GM21723 (cell line): Measurements from ENCODE around the gene ABHD14A.

Experiments used
- ATAC-seq: cut with Tn5 transposase; IDR thresholded peaks from one replicate; pipeline ENCODE4 v1.9.1; 2021; ENCODE audit warnings: mild to moderate bottlenecking, moderate library complexity; ENCODE audit not compliant: unreplicated experiment

The ABHD14A gene

GRCh38 chr3:51940648-51941462 lies 34.0 kb upstream of the ABHD14A start:
- ATAC-seq, result no peak

GRCh38 chr3:51941463-51941797 lies 33.4 kb upstream of the ABHD14A start:
- no peak for ATAC-seq

- peak; percentile 90 for ATAC-seq
Measured at GRCh38 chr3:51941798-51942602, 32.9 kb upstream of the ABHD14A start, which contains the start of the genes PARP3 and RRP9. Gene PARP3, plus strand, starts transcription at chr3:51942363. Its CDS starts 993 bp downstream, at chr3:51943356. Gene RRP9, minus strand, starts transcription at chr3:51941904. Its CDS starts 37 bp downstream, at chr3:51941867.

- peak; percentile 37 for ATAC-seq
Measured at GRCh38 chr3:51942603-51943450, 32.0 kb upstream of the ABHD14A start.

GRCh38 chr3:51943451-51944391 lies 31.1 kb upstream of the ABHD14A start:
- no peak for ATAC-seq

GRCh38 chr3:51944451-51945021 lies 30.3 kb upstream of the ABHD14A start:
- no peak for ATAC-seq

- ATAC-seq, result no peak
Measured at GRCh38 chr3:51945031-51945840, 29.6 kb upstream of the ABHD14A start.

- ATAC-seq, result no peak
Measured at GRCh38 chr3:51945926-51946705, 28.7 kb upstream of the ABHD14A start.

- no peak for ATAC-seq
Measured at GRCh38 chr3:51946796-51947195, 28.1 kb upstream of the ABHD14A start.

- ATAC-seq, result no peak
Measured at GRCh38 chr3:51947215-51947900, 27.5 kb upstream of the ABHD14A start.

GRCh38 chr3:51948016-51948580 lies 26.8 kb upstream of the ABHD14A start:
- no peak for ATAC-seq

GRCh38 chr3:51949121-51949520 lies 25.7 kb upstream of the ABHD14A start:
- ATAC-seq, result no peak

GRCh38 chr3:51950899-51951298 lies 24.0 kb upstream of the ABHD14A start:
- ATAC-seq, result no peak

GRCh38 chr3:51953445-51953844 lies 21.4 kb upstream of the ABHD14A start:
- no peak for ATAC-seq

GRCh38 chr3:51954105-51954504 lies 20.8 kb upstream of the ABHD14A start:
- no peak for ATAC-seq

- no peak for ATAC-seq
Measured at GRCh38 chr3:51954713-51955112, 20.2 kb upstream of the ABHD14A start.
